Limb (tissue), 2 donors: ENCODE measurements around the gene PPP2R2B.

Experiments
- DNase-seq, 2 donors: peaks; one replicate each; pipeline ENCODE4 v3.0.0-alpha.2; 2016; ENCODE audit errors: extremely low spot score in 2 of 2

PPP2R2B gene

DNA sequence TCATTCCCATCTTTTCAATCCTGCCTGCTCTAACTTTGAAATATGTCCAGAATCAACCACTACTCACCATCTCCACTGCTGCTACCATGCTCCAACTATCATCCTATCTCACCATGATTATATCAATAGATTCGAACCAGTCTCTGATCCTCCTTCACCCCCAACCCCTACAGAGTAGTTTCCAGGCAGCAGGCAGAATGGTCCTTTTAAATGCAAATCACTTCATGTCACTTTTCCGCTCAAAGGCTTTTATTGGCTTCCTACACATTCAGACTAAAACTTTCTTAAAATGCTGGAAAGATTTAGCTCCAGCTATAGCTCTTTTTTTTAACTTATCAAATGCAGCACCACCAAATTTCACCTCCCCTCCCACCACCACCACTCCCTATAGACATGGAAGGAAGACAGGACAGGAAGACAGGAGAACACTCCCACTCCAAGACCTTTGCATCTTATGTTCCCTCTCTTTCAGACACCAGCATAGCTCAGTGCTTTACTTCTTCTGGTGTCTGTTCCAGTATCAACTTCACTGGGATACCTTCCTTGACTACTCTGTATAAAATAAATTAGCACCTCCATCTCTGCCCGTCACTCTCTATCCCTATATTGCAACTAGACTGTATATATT is 9.9 kb upstream of the PPP2R2B start:
- DNase-seq = no peak

GRCh38 chr5:146884066-146884626 is 5.6 kb upstream of the PPP2R2B start:
- DNase-seq = no peak

- DNase-seq = no peak
Measured at GRCh38 chr5:146883511-146883910, 5.0 kb upstream of the PPP2R2B start.

- DNase-seq = no peak
Measured at GRCh38 chr5:146880966-146881365, 2.4 kb upstream of the PPP2R2B start.

DNA sequence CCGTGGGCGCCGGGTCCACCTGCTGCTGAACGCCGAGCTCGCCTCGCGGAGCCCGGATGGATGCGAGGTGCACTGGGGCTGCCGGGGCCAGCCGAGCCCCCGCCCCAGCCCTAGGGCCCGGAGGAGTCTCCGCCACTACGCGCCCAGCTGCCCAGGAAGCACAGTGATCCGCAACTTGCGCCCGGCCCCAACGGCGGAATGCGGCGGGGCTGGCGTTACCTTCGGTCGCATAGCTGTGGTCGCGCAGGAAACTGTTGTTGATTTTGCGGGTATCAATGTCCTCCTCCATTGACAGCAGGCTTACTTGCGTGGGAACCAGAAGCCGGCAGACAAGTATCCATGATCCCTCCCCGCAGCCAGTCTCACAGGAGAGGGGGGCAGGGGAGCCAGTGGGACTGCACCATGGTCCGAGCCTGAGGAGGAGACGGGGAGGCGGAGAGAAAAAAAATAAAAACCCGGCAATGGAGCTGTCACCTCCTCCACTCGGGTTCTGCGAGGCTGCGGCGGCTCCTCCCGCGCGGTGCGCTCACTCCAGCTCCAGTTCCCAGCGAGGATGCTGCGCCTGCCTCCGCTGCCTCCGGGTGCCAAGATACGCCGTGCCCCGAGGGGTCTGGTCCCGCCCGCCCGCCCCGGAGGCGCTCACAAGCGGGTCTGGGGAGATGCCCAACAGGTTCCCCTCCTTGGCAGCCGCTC is 628 bp downstream of the PPP2R2B start:
- no peak for DNase-seq

DNA sequence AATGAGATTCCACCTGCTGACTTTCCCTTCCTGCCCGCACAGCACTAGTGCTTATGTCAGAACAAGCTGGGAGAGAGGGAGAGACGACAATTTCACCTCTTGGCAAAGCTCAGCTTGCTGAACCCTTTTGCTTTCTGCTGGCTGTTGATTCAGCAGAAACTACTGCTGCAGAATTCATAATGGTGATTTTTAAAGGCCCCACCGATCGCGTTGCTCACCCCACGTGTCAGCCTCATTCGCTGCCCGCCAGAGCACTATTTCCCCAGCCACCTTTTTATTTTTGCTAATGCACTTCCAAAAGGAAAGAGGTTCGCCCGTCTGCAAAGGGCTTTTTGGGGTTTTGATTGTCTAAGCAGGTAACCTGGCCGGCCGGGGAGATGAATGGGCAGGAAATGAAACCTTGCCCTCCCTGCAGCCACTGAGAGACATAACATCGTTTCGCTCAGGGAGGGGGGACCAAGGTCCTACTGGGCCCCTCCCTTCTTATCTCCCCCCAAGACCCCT is 1.3 kb downstream of the PPP2R2B start:
- no peak for DNase-seq

DNA sequence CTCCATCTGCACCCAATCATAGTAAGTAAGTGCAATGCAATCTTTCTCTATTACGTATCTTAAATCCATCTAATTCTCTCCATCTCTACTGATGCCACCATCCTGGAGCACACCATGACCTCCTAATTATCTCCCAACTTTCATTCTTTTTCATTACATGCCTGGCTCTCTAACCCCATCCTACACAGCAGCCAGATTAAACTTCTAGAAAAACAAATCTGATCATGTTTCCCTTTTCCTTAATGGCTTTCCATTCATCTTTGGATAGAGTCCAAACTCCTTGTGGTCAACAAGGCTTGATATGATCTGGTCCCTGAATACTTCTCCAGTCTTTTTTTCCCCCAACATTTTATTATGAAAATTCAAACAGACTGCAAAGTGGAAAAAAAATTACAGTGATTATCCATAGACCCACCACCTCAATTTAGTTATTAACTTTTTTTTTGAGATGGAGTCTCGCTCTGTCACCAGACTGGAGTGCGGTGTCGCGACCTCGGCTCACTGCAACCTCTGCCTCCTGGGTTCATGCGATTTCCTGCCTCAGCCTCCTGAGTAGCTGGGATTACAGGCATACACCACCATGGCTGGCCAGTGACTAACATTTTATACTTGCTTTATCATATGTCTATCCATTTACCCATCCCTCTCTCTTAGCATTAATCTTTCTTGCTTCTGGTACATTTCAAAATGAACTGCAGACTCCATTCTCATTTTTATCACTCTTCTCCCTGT is 5.2 kb downstream of the PPP2R2B start:
- no peak for DNase-seq

- no peak for DNase-seq
Measured at GRCh38 chr5:146872188-146872587, 6.4 kb downstream of the PPP2R2B start.

DNA sequence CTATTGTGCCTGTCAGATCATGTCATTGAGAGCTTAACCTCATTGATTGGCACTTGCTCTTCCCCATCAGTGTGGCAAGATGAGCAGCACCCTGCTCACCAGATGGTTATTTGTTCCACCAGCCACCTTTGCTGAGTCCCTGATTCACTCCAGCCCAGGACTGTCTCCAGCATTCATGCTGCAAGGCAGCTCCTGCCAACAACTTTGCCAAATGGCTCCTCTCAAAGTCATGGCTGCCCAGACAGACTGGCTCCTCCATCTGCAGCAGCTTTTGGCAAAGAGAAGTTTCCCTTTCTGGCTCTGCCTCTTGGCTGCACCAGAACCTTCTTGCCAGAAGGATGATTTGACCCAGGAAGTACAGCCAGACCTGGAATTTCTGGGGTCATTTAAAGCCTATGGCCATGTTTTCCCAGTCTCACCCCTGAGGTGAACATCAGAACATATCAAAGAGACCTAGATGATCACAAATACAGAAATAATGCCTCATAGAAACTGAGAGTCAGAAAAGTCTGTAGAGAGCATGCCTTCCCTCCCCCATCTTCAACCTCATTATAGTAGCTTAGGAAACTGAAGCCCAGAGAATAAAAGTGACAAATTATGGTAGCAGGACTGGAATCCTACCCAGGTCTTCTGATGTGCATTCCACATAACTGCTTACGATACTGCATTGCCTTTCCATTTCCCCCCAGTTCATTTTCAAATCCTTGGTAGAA is 10.4 kb downstream of the PPP2R2B start:
- no peak for DNase-seq

DNA sequence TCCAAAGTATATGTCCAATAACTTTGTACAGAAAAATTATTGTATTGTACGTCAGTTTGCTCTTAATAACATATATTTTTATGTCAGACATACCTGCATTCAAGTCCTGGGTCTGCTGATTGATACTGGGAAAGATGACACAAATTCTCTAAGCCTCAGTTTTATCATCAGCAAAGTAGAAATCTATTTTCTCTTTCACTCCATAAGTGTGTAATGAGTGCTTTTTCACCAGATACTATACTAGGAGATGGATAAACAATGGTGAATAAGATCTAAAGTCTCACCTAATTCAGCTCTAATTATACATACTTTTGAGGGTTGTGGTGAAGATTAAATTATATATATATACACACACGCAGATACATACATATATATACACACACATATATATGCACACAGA is 12.3 kb downstream of the PPP2R2B start:
- DNase-seq = no peak

- DNase-seq = no peak
Measured at GRCh38 chr5:146862641-146863040, 15.9 kb downstream of the PPP2R2B start.

DNA sequence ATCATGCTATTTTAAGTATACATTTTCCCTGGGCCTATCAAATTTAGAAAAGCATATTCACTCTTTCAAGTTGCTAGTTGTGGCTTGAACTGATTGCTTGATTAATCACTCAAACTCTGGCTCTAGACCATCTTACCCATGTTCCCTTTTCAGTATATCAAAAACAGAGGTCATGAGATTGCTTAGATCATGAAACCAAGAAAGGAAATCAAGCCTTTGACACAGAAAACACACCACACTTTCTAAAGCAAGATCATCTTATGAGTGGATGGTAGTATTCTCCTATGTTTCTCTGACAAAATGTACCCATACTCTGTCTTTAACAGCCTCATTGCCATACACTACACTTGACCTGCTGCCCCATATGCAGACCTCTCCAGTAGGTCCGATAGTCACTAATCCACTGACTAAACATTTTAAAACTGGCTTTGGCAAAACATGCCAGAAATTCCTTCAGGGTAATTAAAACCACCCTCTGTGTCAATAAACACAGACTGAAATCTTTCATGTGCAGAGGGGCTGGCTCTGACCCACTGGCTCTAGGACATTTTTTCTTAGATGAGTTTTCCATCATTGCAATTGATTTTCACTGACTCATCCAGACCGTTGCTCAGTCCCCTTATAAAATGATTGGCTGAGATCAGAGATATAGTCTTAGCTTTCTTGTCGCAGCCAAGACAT is 18.2 kb downstream of the PPP2R2B start:
- no peak for DNase-seq

- DNase-seq = no peak
Measured at GRCh38 chr5:146852089-146852488, 26.5 kb downstream of the PPP2R2B start.

- no peak for DNase-seq
Measured at GRCh38 chr5:146851133-146851532, 27.4 kb downstream of the PPP2R2B start.

GRCh38 chr5:146849694-146850303 is 28.8 kb downstream of the PPP2R2B start:
- no peak for DNase-seq

DNA sequence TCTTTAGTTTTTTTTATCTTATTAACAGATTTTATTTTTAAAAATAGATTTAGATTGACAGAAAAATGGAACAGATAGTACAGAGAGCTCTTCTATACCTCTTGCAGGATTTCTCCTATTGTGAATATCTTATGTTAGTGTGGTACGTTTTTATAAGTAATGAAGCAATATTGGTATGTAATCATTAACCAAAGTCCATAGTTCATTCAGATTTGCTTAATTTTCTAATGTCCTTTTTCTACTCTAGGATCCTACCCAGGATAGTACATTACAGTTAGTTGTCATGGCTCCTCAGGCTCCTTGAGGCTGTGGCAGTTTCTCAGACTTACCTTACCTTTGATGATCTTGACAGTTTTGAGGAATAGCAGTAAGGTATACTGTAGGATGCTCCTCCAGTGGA is 30.4 kb downstream of the PPP2R2B start:
- no peak for DNase-seq

DNA sequence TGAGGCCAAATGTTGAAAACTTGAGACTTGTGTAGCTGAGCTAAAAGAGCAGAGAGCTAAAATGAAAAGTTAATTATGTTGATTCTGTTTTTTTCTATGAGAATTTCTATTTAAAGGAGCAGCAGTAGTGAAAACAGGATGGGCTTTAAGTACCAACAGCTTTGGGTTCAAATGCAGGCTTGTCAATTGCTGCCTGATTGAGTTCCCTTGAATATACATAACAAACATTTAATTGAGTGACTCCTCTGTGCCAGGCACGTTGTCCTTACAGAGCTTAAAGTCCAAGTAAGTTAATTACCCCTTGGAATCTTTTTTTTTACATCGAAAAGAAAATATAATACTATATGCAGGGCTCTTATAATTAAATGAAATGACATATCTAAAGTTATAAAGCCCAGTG is 38.5 kb downstream of the PPP2R2B start:
- no peak for DNase-seq

- DNase-seq = no peak
Measured at GRCh38 chr5:146836226-146836842, 42.2 kb downstream of the PPP2R2B start.

DNA sequence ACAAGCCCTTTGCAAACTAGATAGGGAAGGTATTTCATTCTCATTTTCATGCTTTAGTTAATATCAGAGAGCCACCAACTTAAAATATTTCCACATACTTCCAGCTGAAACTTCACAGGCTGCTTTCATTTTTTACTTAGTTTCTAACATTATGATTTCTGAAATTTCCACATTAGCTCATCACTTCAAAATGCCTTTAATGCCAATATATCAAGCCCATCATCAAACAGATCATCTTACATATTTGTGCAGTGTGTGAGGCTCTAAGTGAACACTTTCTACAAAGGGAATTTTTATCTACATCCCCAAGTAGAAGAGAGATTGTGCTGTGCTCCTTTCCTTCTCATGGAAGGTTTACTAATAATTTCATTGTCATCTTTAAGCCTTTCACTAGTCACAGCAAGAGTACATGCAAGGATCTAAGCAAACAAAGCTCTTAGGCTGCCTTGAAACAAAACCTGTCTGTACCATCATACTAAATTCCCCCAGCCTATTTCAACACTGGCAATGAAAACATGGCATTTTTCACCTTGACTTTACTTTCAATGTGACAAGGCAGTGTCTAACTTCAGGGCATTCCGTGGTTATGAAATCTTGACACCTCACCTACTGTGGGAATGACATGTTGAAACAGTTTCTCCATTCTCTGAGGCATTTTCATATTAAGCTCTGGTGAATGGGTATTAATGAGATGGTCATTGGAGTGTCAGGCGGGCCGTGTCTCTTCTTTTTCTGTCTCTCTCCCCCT is 45.4 kb downstream of the PPP2R2B start:
- DNase-seq = no peak
